Hematopoietic multipotent progenitor cell treated with erythropoietin and hydrocortisone succinate and interleukin-3 and kit ligand, for 4 days (in vitro differentiated cells): ENCODE measurements around the gene ALS2CL.

Experiments
- DNase-seq: peaks from one replicate; pipeline ENCODE4 v3.0.0-alpha.2; 2015

Gene ALS2CL

GRCh38 chr3:46662771-46663551 lies 30.5 kb downstream of the ALS2CL start:
- no peak for DNase-seq

GRCh38 chr3:46661776-46662766 lies 31.4 kb downstream of the ALS2CL start:
- no peak for DNase-seq

GRCh38 chr3:46660543-46661523 lies 32.6 kb downstream of the ALS2CL start:
- DNase-seq: no peak

- DNase-seq: no peak
These were observed 33.5 kb downstream of the ALS2CL start for GRCh38 chr3:46660003-46660402.

- DNase-seq: no peak
These were observed 34.2 kb downstream of the ALS2CL start for GRCh38 chr3:46659285-46659684.

- DNase-seq: no peak
These were observed 36.5 kb downstream of the ALS2CL start for GRCh38 chr3:46656778-46657556.

- no peak for DNase-seq
These were observed 38.2 kb downstream of the ALS2CL start for GRCh38 chr3:46655271-46655670.

GRCh38 chr3:46651084-46651483 lies 42.4 kb downstream of the ALS2CL start:
- no peak for DNase-seq

- DNase-seq: no peak
These were observed 44.0 kb downstream of the ALS2CL start for GRCh38 chr3:46649436-46649835.

- no peak for DNase-seq
These were observed 45.4 kb downstream of the ALS2CL start for GRCh38 chr3:46648096-46648495.

- no peak for DNase-seq
These were observed 46.8 kb downstream of the ALS2CL start for GRCh38 chr3:46646700-46647099.

- no peak for DNase-seq
These were observed 49.8 kb downstream of the ALS2CL start for GRCh38 chr3:46643701-46644100.

GRCh38 chr3:46642971-46643370 lies 50.5 kb downstream of the ALS2CL start:
- DNase-seq: peak; percentile 89

GRCh38 chr3:46640927-46641326 lies 52.6 kb downstream of the ALS2CL start:
- no peak for DNase-seq

GRCh38 chr3:46639221-46639620 lies 54.3 kb downstream of the ALS2CL start:
- DNase-seq: no peak

GRCh38 chr3:46634856-46635255 lies 58.6 kb downstream of the ALS2CL start:
- no peak for DNase-seq

GRCh38 chr3:46632792-46633191 lies 60.7 kb downstream of the ALS2CL start:
- DNase-seq: no peak

- DNase-seq: peak; percentile 90
These were observed 63.6 kb downstream of the ALS2CL start for GRCh38 chr3:46629551-46630517.

- DNase-seq: no peak
These were observed 64.5 kb downstream of the ALS2CL start for GRCh38 chr3:46628901-46629369.

- DNase-seq: no peak
These were observed 66.4 kb downstream of the ALS2CL start for GRCh38 chr3:46627078-46627477.
